Colonic mucosa (tissue), 4 donors: ENCODE measurements around the gene HSPA1L. TPM values are rescaled to one million over a fixed set of nuclear protein-coding genes. Genes with fewer than 3 reads are reported as not detected.

Source experiments
- DNase-seq: peaks from one replicate; pipeline ENCODE4 v3.0.0-alpha.2; 2020
- H3K27ac ChIP-seq: fragments of 200-600 bp; one replicate; pipeline ENCODE4 v1.8.0; 2021
- H3K27me3 ChIP-seq: fragments of 200-600 bp; one replicate; pipeline ENCODE4 v1.8.0; 2021
- H3K36me3 ChIP-seq: fragments of 200-600 bp; one replicate; pipeline ENCODE4 v1.8.0; 2021
- H3K4me1 ChIP-seq: fragments of 200-600 bp; one replicate; pipeline ENCODE4 v1.8.0; 2021; ENCODE audit warnings: mild to moderate bottlenecking
- H3K4me3 ChIP-seq: fragments of 200-600 bp; one replicate; pipeline ENCODE4 v1.8.0; 2021
- H3K9ac ChIP-seq, 2 donors: one replicate each; pipeline ENCODE4 v1.7.0; 2013; ENCODE audit warnings: control low read depth in 2 of 2, low read depth in 2 of 2, low read length in 2 of 2
- H3K9me3 ChIP-seq: fragments of 200-600 bp; one replicate; pipeline ENCODE4 v1.8.0; 2021
- intact Hi-C: fragments of 100-400 bp; cut with DNase I; formaldehyde crosslinking; loops from one replicate; pipeline ENCODE4 v1.14.1; 2022
- total RNA-seq, 2 donors: library from RNA; stranded (reverse); fragmentation: NEBNext Ultra II Directional in 1 of 2; extraction: Animal tissue kit (Norgen Biotek cat#: 25700) in 1 of 2; gene quantifications; one replicate each; pipeline ENCODE4 v1.2.1, GENCODE V29; 2021
- TF ChIP-seq, protein P1 (sequence below): fragments of 200-600 bp; IDR thresholded peaks from one replicate; pipeline ENCODE4 v1.8.0; 2022; ENCODE audit warnings: antibody characterized with exemption, mild to moderate bottlenecking
- donor health status: healthy.
- donor health status: DM: no; HTN: no; CAD: no.
- donor health status: DM: no; HTN: no; CAD: no.

Gene HSPA1L
- total RNA-seq, 2 donors from 2014 or later, result 0.98 to 1.4 TPM

GRCh38 chr6:31834367-31835250 is 19.5 kb upstream of the HSPA1L start:
- Histone ChIP-seq H3K27me3 (no peaks in the 10 kb centered on the region), H3K36me3 (peaks cover 10% of the 10 kb centered on the region), H3K4me3 (peak overlapping the region; percentile 85), H3K27ac (peak overlapping the region; percentile 91), H3K4me1 (peaks cover 23% of the 10 kb centered on the region), H3K9me3 (no peaks in the 10 kb centered on the region), H3K9ac (peak overlapping the region; percentile 99)
- TF ChIP-seq, protein P1, sequence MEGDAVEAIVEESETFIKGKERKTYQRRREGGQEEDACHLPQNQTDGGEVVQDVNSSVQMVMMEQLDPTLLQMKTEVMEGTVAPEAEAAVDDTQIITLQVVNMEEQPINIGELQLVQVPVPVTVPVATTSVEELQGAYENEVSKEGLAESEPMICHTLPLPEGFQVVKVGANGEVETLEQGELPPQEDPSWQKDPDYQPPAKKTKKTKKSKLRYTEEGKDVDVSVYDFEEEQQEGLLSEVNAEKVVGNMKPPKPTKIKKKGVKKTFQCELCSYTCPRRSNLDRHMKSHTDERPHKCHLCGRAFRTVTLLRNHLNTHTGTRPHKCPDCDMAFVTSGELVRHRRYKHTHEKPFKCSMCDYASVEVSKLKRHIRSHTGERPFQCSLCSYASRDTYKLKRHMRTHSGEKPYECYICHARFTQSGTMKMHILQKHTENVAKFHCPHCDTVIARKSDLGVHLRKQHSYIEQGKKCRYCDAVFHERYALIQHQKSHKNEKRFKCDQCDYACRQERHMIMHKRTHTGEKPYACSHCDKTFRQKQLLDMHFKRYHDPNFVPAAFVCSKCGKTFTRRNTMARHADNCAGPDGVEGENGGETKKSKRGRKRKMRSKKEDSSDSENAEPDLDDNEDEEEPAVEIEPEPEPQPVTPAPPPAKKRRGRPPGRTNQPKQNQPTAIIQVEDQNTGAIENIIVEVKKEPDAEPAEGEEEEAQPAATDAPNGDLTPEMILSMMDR, result no peak
- intact Hi-C loops, result loop anchor here (5.0 kb wide), 2 partner anchors 48 to 62 kb away; no protein-coding TSS in a partner anchor
- DNase-seq, result peak; percentile 92

GRCh38 chr6:31831350-31832215 is 16.5 kb upstream of the HSPA1L start:
- peak; percentile 58 for DNase-seq
- Histone ChIP-seq H3K36me3 (no peaks in the 10 kb centered on the region), H3K4me1 (peaks cover 10% of the 10 kb centered on the region), H3K27ac (peak overlapping the region; percentile 91), H3K9me3 (no peaks in the 10 kb centered on the region), H3K4me3 (peak overlapping the region; percentile 62), H3K9ac (peak overlapping the region; percentile 15 to 91), H3K27me3 (no peaks in the 10 kb centered on the region)
- TF ChIP-seq, protein P1, result no peak
- intact Hi-C loops, result loop anchor here (5.0 kb wide), 1 partner anchor 59 kb away; no protein-coding TSS in a partner anchor

- H3K36me3 ChIP-seq, result no peaks in the 10 kb centered on the region
- H3K27ac ChIP-seq, result peak overlapping the region; percentile 91
- no peaks in the 10 kb centered on the region for H3K27me3 ChIP-seq
- intact Hi-C loops, result loop anchor here (5.0 kb wide), 1 partner anchor 59 kb away; no protein-coding TSS in a partner anchor
- H3K9ac ChIP-seq, result peak overlapping the region; percentile 57 to 91
- TF ChIP-seq, protein P1, result no peak
- peaks cover 5% of the 10 kb centered on the region for H3K4me1 ChIP-seq
- DNase-seq, result peak; percentile 32
- H3K9me3 ChIP-seq, result no peaks in the 10 kb centered on the region
- peak overlapping the region; percentile 62 for H3K4me3 ChIP-seq
These were observed 15.8 kb upstream of the HSPA1L start for GRCh38 chr6:31830886-31831335.

DNA sequence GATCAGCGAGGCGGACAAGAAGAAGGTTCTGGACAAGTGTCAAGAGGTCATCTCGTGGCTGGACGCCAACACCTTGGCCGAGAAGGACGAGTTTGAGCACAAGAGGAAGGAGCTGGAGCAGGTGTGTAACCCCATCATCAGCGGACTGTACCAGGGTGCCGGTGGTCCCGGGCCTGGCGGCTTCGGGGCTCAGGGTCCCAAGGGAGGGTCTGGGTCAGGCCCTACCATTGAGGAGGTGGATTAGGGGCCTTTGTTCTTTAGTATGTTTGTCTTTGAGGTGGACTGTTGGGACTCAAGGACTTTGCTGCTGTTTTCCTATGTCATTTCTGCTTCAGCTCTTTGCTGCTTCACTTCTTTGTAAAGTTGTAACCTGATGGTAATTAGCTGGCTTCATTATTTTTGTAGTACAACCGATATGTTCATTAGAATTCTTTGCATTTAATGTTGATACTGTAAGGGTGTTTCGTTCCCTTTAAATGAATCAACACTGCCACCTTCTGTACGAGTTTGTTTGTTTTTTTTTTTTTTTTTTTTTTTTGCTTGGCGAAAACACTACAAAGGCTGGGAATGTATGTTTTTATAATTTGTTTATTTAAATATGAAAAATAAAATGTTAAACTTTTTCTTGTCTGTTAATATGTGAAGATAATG is 14.7 kb upstream of the HSPA1L start:
- no peaks in the 10 kb centered on the region for H3K9me3 ChIP-seq
- no peaks in the 10 kb centered on the region for H3K36me3 ChIP-seq
- peak overlapping the region; percentile 62 for H3K4me3 ChIP-seq
- H3K27me3 ChIP-seq, result no peaks in the 10 kb centered on the region
- peak; percentile 42 for DNase-seq
- H3K9ac ChIP-seq, result peak overlapping the region; percentile 64 to 91
- peaks cover 5% of the 10 kb centered on the region for H3K4me1 ChIP-seq
- H3K27ac ChIP-seq, result peak overlapping the region; percentile 91
- TF ChIP-seq, protein P1, result peak; percentile 33
- intact Hi-C loops, result loop anchor here (5.0 kb wide), 1 partner anchor 57 kb away; no protein-coding TSS in a partner anchor
